GM23338 (cell line): ENCODE measurements around the gene KRT7.

ENCODE experiments used
- CREB1 ChIP-seq: fragments of 250-450 bp; sonication (Bioruptor Pico); IDR thresholded peaks from 2 replicates; pipeline ENCODE4 v1.5.0; 2020; ENCODE audit warnings: low read depth, mild to moderate bottlenecking, moderate library complexity
- CTCF ChIP-seq, 2 experiments: fragments of 200-600 bp in 1 of 2; sonication (generic) in 1 of 2; conservative IDR thresholded peaks; 2 replicates each; pipeline versions ENCODE4 v1.5.1 to v1.6.1; 2016 to 2017; ENCODE audit warnings: antibody characterized with exemption in 2 of 2, low read depth in 2 of 2, mild to moderate bottlenecking in 2 of 2, moderate library complexity in 1 of 2
- EZH2 ChIP-seq: fragments of 200-600 bp; sonication (generic); IDR thresholded peaks from one replicate; pipeline ENCODE4 v1.8.0; 2017; ENCODE audit warnings: antibody characterized with exemption, mild to moderate bottlenecking, low read depth; ENCODE audit not compliant: unreplicated experiment
- EZH2phosphoT487 ChIP-seq: fragments of 200-600 bp; sonication (generic); IDR thresholded peaks from one replicate; pipeline ENCODE4 v1.8.1; 2018; ENCODE audit warnings: antibody characterized with exemption; ENCODE audit not compliant: unreplicated experiment
- JUNB ChIP-seq: IDR thresholded peaks from one replicate; pipeline ENCODE4 v1.6.1; 2016; ENCODE audit warnings: antibody characterized with exemption; ENCODE audit not compliant: unreplicated experiment
- NANOG ChIP-seq: IDR thresholded peaks from 2 replicates; pipeline ENCODE4 v1.6.1; 2016; ENCODE audit warnings: antibody characterized with exemption, borderline replicate concordance
- POLR2AphosphoS5 ChIP-seq: IDR thresholded peaks from 2 replicates; pipeline ENCODE4 v1.6.1; 2016; ENCODE audit warnings: antibody characterized with exemption, low read depth
- TF ChIP-seq, protein P1 (sequence below): IDR thresholded peaks from one replicate; pipeline ENCODE4 v1.6.1; 2018; ENCODE audit warnings: antibody characterized with exemption; ENCODE audit not compliant: unreplicated experiment

DNA sequence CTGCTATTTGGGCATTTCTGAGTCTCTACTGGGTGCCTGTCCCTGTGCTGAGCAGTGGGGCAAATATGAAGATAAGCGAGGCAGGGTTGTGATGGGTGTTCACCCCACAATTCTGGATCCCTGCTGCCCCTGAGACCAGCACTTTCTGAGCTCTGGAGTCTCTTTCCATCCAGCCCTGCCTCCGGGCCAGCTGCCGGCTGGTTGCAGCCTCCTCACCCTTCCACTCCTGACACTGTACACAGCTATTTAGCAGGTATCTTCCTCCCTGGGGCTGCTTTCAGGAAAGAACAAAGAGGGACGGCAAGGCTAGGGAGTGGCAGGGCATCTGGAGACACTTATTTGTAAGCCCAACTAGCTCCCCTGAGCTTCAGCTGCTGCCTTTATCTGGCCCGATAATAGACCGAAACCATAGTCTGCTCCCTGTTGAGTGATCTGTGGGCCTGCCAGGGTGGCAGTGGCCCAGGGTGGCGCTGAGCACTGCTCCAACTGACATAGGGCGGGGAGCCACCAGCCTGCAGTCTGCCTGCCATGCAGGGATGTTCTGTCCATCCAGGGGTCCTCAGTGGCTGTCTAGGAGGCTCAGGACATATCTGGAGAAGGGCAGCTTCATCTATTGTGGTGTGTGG lies 33.6 kb upstream of the KRT7 start:
- no peak for TF ChIP-seq CTCF (conservative IDR thresholded peaks at IDR 0.05; ENCODE audit: low read depth in 2 of 2)
- no peak for TF ChIP-seq EZH2phosphoT487
- no peak for TF ChIP-seq EZH2
- TF ChIP-seq POLR2AphosphoS5, result no peak
- TF ChIP-seq NANOG, result no peak
- TF ChIP-seq, protein P1, sequence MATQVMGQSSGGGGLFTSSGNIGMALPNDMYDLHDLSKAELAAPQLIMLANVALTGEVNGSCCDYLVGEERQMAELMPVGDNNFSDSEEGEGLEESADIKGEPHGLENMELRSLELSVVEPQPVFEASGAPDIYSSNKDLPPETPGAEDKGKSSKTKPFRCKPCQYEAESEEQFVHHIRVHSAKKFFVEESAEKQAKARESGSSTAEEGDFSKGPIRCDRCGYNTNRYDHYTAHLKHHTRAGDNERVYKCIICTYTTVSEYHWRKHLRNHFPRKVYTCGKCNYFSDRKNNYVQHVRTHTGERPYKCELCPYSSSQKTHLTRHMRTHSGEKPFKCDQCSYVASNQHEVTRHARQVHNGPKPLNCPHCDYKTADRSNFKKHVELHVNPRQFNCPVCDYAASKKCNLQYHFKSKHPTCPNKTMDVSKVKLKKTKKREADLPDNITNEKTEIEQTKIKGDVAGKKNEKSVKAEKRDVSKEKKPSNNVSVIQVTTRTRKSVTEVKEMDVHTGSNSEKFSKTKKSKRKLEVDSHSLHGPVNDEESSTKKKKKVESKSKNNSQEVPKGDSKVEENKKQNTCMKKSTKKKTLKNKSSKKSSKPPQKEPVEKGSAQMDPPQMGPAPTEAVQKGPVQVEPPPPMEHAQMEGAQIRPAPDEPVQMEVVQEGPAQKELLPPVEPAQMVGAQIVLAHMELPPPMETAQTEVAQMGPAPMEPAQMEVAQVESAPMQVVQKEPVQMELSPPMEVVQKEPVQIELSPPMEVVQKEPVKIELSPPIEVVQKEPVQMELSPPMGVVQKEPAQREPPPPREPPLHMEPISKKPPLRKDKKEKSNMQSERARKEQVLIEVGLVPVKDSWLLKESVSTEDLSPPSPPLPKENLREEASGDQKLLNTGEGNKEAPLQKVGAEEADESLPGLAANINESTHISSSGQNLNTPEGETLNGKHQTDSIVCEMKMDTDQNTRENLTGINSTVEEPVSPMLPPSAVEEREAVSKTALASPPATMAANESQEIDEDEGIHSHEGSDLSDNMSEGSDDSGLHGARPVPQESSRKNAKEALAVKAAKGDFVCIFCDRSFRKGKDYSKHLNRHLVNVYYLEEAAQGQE, result no peak
- TF ChIP-seq CREB1, result no peak
- no peak for TF ChIP-seq JUNB
